NCI-H2029 treated with DMSO at 0.1 percent for 48 hours (cell line): ENCODE results near the gene ABCC3.

Experiments used
- DNase-seq: peaks from one replicate; lab custom pipeline; 2025; lab: John Stamatoyannopoulos, UW

The ABCC3 gene

DNA sequence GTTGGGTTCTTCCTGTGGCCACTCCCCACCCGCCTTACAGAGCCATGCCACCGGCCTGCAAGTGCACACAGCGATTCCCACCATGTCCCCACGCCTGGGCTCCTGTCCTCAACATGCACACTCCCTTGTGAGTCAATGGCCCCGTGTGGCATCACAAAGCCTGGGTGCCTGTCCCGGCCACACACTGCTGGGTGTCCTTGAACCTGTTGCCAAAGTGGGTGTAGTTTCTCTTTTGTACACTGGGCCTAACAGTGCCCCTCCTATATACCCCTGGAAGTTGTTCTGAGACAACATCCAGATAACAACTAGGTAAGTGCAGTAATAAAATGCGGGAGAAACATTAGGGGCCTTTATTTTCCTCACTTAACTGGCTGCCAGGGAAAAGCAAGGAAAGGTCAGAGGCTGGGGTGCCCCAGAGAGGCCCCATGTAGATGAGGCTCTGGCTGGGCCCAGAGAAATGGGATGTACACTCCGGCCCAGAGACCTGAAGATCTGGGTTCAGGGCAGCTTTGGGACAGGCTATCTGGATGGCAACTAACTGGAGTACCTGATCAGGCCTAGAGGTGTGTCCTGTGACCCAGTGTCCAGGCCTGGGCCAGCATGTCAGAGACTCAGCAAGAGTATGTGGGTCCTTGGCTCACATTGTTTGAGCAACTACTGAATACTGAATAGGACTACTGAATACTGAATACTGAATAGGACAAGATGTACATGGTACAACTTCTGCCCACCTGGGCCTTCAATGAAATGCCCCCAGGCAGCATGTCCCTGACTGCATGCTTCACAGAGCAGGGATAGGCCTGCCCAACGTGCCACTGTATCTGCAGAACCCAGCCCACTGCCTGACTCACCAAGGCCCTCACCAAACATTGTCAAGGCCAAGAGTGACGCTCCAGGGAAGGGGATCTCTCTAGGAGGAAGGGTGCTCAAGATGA lies 8.3 kb downstream of the ABCC3 start:
- no peak for DNase-seq

DNA sequence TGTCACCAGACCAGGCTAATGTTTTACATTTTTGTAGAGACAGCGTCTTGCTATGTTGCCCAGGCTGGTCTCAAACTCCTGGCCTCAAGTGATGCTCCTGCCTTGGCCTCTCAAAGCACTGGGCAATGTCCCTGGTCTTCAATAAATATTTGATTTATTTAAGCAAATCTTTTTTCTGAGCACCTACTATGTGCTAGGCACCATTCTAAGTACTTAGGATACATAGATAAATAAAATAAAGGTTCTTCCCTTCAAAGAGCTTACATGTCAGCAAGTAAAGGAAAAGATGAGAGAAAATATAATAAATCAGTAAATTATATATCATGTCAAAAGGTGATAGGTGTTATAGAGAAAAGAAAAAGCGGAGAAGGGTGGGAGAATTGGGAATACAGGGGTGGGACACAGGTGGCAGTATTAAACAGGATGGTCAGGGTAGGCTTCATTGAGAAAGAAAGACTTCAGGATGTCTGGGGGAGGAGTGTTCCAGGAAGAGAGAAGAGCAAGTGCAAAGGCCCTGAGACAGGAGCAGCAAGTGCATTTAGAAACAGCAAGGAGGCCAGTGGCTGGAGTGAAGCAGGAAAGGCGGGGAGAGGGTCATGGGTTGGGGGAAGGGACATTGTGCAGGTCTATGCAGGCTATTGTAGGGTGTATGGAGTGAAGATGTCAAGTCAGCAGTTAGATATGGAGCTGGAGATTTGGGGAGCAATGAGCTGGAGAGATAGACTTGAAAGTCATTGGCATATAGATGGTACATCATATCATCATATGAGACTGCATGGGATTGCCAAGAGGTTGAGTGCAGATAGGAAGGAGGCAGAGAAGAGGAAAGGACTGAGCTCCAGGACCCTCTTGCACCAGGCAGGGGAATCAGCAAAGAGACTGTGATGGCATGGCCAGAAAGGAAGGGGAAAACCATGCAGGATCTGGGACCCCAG lies 11.3 kb downstream of the ABCC3 start:
- DNase-seq, result no peak

DNA sequence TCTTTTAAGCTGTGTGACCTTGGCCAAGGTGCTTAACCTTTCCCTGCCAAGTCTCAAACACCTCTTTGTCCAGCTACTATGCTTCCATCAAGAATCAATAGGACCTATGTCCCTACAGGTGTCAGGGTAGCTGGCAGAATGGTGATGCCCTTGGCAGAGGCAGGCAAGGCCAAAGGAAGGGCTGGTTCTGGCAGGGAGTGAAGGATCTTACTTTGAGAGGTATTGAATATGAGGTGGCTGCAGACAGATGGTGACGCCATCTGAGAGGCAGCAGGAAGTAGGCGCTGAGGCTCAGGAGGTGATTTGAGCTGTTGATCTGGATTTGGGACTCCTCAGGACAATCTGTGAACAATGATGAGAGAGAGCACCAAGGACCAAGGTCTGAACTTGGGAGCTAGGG lies 12.5 kb downstream of the ABCC3 start:
- DNase-seq, result no peak

DNA sequence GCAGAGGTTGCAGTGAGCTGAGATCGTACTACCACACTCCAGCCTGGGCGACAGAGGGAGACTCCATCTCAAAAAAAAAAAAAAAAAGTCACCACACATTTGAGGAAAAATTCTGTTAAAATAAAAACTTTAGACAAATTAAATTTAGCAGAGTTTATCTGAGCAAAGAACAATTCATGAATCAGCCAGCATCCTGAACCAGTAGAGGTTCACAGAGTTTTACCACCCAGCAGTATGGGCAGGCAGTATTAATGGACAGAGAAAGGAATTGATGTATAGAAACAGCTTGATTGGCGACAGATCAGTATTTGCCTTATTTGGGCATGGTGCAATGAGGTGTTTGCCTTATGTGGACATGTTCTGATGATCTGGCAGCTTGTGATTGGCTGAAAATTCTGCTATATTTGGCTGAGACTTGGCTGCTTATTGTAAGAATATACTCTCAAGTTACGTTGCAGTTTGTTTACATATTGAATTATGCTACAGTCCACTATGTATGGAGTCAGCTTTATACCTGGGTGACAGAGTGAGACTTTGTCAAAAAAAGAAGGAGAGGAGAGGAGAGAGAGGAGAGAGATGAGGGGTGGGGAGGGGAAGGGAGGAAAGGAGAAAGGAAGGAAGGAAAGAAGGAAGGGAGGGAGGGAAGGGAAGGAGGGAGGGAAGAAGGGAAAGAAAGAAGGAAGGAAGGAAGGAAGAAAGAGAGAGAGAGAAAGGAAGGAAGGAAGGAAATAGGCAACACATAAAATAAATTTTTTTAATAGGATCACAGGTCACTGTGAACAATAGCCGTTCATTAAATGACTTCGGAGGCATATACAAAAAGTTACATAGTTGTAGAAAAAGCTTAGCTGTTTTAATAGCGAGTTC lies 14.6 kb downstream of the ABCC3 start:
- DNase-seq, result no peak

DNA sequence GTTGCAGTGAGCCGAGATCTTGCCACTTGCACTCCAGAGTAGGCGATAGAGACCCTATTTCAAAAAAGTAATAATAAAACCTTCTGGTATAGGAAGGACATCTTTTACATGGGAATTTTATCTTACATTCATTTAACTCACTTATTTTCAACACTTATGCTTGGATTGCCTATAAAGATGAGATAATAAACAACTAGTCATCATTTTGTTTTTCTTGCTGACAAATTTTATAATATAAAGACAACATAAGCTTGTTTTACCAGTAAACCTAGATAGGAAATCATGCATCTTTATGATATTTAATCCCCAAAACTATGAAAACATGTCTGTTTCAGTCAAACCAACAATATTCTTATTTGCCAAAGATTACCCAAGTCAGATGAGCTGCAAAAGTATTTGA lies 17.0 kb downstream of the ABCC3 start:
- DNase-seq, result no peak

DNA sequence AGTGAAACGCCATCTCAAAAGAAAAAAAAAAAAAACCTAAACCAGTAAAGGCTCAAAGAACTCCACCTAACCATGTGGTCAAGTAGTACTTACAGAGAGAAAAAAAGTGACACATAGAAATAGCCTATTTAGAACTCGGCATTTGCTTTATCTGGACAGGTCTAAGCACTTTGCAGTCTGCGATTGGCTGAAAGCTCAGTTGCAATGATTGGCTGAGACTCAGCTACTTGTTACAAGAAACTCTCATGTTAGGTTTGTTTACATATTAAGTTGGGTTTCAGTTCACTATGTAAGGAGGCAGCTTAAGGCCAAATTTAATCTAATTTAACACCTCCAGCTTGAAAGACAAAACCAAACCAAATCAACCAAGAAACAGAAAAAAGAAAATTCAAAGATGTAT lies 19.1 kb downstream of the ABCC3 start:
- no peak for DNase-seq

DNA sequence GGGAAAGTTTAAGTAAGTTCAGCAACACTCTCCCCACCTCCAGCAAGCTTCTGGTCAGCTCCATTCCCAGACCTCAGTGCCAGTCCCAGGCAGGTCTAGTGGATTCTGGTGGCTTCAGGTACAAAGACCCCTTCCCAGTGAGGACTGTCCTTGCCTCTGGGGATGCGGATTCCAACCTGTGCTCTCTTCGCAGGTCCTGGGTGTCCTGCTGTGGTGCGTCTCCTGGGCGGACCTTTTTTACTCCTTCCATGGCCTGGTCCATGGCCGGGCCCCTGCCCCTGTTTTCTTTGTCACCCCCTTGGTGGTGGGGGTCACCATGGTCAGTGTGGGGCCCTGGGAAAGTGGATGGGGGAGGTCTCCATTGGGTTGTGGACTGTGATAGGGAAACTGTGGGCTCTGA lies 21.8 kb downstream of the ABCC3 start:
- DNase-seq, result no peak

DNA sequence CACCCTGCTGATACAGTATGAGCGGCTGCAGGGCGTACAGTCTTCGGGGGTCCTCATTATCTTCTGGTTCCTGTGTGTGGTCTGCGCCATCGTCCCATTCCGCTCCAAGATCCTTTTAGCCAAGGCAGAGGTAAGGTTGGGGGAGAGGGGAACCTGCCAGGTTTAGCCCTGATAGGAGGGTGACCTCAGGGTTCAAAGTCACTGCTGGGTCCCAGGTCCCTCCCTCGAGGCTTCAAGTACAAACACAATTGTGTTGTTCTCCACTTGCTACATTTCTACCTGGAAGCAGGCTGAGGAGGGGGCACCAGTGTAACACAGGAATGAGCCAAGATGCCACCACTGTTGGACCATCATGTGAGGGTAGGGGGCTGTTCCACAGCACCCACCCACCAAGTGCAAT lies 22.4 kb downstream of the ABCC3 start:
- no peak for DNase-seq

DNA sequence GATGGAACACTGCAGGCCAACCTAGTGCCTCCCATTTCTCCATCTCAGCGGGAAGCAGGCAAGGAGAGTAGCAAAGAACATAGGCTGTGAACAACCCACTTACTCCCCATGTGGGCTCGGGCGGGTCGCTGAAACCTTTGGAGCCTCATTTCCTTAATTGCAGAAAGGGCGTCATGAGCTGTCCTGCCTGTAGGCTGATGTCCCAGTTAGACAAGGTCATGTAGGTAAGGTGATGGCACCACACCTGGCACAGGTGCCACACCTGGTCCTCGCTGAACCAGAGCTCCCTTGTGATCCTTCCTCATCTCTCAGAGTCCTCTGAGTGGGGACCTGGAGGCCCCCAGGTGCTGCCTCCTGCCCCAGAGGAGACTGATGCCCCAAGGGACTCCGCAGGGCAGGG lies 22.9 kb downstream of the ABCC3 start:
- DNase-seq, result no peak

DNA sequence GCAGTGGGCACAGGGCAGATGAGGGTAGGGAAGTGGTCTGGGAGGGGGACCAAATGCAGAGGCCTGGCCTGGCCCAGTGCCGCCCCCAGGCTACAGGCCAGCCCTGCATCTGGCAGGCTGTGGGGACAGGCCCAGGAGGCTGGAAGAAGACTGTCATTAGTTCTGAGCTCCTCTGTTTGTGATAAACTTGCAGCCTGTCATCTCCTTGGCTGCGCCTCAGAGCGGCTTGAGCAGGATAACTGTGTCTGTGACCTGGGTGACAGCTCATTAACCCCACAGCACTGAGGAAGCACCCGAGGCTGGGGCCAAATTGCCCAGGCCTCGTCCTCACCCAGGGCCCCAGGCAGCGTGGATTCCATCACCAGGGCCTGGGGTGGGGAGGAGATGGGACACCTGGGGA lies 23.9 kb downstream of the ABCC3 start:
- DNase-seq, result no peak

DNA sequence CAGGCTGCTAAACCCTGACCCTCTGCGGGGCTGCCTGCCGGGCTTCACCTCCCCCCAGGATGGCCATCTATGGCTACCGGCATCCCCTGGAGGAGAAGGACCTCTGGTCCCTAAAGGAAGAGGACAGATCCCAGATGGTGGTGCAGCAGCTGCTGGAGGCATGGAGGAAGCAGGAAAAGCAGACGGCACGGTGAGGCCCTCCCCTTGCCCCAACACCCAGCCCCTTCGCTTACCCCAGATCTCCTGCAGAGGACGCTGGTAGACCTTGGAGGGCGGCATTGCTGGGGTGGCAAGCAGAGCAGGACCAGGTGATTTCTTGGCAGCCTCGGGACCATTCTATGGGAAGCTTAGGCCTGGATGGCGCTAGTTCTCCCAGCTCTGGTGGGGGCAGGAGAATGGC lies 24.5 kb downstream of the ABCC3 start:
- no peak for DNase-seq

DNA sequence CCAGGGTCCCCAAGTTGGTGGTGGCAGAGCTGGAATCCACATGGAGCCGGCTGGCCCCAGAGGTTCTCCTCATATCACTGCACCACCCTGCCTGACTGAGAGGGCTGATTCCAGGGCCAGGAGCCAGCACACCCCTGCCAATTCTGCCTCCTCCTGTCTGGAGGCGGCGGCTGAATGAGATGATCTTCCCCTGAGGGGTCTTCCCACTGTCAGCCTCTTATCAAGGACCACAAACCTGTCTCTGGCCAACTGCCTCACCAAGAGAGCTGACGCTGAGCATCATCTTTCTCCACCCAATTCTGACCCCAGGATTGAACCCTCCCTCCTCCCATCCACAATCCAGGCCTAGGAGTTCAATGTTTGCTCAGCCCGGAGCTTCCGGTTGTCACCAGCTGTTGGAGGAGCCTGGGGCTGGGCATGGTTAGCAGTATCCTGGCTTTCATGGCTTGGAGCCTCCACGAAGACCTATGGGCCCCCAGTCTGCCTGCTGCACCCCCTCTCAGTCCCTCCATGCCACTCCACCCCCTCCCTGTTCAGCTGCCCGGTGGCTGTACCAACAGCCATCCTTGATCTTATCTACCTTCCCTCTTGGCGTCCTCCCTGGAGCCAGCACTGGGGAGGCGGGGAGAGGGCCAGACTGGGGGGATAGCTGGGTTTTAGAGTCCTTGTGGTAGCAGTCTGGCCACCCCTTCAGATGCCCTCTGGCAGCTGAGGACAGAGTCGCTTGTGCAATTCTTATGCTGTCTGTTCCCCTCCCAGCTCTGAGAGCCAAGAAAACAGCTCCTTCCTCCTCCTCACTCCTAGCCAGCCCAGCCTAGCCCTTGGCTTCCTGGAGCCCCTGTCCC lies 25.6 kb downstream of the ABCC3 start:
- DNase-seq, result peak; percentile 30

DNA sequence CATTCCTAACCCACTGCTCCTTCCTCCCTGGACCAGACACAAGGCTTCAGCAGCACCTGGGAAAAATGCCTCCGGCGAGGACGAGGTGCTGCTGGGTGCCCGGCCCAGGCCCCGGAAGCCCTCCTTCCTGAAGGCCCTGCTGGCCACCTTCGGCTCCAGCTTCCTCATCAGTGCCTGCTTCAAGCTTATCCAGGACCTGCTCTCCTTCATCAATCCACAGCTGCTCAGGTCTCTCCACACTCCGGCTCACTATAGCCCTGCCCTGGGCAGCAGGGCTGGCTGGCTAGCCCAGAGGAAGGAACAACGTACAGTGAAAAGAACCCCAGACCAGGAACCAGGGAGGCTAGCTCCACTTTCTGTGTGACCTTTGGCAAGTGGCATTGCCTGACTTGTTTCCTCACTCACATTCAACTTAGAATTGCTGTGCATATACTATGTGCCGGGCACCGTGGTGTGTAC lies 26.2 kb downstream of the ABCC3 start:
- DNase-seq, result no peak

DNA sequence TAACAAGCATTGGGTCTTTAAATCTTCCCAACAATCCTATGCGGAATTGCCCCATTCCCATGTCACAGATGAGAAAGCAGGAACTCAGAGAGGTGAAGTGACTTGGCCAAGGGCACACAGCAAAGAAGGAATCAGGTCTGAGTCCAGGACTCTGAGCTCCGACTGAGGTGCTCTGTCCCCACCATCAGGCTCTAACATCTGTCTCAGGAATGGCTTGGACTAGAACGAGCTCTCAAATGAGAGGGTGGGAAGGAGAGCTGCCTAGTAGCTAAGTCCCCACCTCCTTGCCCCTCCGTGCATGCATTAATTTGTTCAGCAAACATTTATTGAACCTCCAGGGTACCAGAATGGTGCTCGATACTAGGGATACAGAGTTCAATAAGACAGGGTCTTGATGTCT lies 26.7 kb downstream of the ABCC3 start:
- no peak for DNase-seq

DNA sequence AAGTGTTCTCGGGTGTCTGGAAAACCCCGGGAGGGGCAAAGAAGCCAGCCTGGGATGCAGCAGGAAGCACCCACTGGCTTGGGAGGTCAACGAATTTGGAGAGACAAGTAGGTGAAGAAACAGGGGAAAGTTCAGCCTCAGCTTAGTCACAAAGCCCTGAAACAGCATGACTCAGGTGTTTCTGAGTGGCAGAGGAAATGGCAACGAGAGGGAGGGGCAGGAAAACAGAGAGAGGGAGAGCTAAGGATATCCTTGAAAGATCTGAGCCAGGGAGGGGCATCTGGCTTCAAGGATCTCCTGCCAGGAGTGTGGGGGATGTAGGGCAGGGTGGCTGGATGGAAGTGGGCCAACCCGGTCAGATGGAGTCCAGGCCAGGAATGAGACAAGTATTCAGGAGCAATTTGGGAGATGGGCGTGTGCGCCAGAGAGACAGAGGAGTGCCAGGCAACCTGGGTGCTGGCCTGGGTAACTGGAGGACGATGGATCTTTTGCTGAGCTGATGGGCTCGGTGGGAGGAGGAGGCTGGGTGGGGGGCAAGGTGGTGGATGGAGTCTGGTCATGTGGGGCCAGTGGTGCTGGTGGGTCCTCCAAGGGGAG lies 27.2 kb downstream of the ABCC3 start:
- DNase-seq, result peak; percentile 61

DNA sequence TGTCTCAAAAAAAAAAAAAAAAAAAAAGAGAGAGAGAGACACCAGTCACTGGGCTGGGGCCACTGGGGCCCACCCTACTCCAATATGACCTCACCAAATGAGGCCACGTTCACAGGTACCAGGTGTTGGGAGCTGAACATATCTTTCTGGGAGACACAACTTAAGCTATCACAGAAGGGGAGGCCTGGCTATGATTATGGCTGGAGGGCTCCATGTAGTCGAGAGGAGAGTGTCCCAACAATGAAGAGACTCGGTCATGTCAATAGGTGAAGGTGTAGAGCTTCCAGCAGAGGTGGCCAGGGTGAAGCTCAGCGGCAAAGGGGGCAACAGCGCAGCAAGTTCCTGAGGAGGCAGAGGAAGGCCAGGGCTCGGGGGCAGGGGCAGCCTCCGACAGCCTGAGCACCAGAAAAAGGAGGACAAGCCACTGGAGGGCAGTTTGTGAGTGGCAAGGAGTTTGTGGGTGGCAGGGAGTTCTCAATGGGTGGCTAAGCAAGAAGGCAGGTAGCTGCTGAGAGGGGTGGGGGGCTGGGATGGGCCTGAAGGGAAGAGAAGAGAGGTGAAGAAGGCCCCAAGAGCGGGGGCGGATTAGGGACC lies 28.0 kb downstream of the ABCC3 start:
- DNase-seq, result no peak

DNA sequence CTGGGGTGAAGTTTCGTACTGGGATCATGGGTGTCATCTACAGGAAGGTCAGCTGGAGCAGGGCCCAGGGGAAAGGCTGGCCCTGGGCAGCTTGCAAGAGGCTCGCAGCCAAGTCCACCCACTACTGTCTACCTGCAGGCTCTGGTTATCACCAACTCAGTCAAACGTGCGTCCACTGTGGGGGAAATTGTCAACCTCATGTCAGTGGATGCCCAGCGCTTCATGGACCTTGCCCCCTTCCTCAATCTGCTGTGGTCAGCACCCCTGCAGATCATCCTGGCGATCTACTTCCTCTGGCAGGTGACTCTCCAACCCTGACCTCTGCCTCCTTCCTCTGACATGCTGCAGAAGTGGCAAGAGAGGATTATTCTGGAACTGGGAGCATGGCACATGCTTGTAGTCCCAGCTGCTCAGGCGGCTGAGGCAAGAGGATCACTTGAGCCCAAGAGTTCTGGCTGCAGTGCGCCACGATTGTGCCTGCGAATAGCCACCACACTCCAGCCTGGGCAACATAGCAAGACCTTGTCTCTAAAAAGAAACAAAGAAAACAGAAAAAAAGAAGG lies 29.2 kb downstream of the ABCC3 start:
- no peak for DNase-seq

DNA sequence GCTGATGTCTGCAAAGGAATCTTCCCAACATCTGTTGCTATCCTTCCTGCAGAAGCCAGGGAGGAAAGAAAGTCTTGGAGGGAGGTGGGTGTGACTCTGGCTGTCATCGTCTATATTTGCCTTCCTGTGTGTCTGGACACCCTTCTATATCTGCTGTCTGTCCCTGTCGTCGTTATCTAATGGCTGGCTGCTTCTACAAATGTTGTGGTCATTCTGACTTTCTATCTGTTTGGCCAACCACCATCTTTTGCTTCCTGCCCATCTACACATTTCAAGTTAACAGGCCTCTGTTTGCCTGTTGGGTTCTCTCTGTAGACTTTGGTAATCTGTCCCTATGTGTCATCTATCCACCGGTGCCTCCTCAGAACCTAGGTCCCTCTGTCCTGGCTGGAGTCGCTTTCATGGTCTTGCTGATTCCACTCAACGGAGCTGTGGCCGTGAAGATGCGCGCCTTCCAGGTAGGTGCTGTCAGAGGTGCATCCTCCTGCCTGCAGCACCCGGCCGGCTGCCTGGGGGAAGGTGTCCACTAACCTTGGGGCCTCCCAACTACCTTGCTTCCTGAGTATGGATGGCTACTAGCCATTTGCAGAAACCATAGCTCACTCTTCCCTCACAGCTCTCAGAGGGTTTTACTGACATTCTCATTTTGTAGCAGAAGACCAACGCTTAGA lies 30.2 kb downstream of the ABCC3 start:
- DNase-seq, result no peak

DNA sequence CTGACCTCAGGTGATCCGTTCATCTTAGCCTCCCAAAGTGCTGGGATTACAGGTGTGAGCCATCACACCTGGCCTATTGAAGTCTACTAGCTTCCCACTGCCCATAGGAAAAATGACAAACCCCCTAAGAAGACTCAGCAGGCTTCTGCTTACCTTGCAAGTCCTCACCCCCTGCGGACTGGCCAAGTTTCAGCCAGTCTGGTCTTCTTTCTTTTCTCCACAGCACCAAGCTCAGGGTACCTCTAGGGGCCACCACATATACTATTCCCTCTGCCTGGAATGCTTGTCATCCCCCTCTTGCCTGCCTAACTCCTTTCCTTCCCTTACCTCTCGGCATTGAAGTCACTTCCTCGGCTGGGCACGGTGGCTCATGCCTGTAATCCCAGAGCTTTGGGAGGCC lies 31.2 kb downstream of the ABCC3 start:
- no peak for DNase-seq
